K562 (cell line): ENCODE measurements around the gene ODAD2. TPM values are rescaled to one million over a fixed set of nuclear protein-coding genes. Genes with fewer than 3 reads are reported as not detected.

Experiments
- ATAC-seq: fragments of 200-7000 bp; cut with Tn5 transposase; 3 replicates; pipeline ENCODE4 v1.9.1; 2020; ENCODE audit warnings: moderate library complexity
- BruUV-seq: library from RNA; stranded (reverse); fragments of 400-500 nt; replicated peaks from 2 replicates; lab custom pipeline; 2021; lab: Mats Ljungman, UMichigan
- CTCF ChIA-PET: fragments of 300-600 bp; formaldehyde crosslinking; extraction: SDS; loops from one replicate; lab custom pipeline; 2021; ENCODE audit warnings: low intra/inter-chr PET ratio; lab: Yijun Ruan, JAX
- POLR2A ChIA-PET: fragments of 300-600, 350-650 bp; sonication (Branson Sonifier 250); formaldehyde crosslinking; extraction: SDS; loops from one replicate; lab custom pipeline; 2021; ENCODE audit warnings: antibody characterized with exemption, inconsistent platforms; lab: Yijun Ruan, JAX
- DNase-seq, 4 experiments: peaks; one replicate each; pipeline versions ENCODE4 v3.0.0 to v3.0.0-alpha.2; 2011 to 2018; ENCODE audit warnings: low spot score in 3 of 4, mixed read lengths in 3 of 4; ENCODE audit errors: extremely low read depth in 1 of 4
- FAIRE-seq: peaks from 2 replicates; lab custom pipeline; 2011; peaks lifted over from hg19 to GRCh38; lab: Jason Lieb, UNC
- H2AFZ ChIP-seq: 2 replicates; pipeline ENCODE4 v1.6.0; 2011; ENCODE audit warnings: low read depth, low read length, control low read depth, inconsistent platforms
- H3K27ac ChIP-seq: fragments of 200-600 bp; 3 replicates; pipeline ENCODE4 v1.8.0; 2011; ENCODE audit warnings: low read depth, mild to moderate bottlenecking, control low read depth, inconsistent platforms, low read length, moderate library complexity, mixed read lengths; ENCODE audit errors: extremely low read depth
- H3K27me3 ChIP-seq, 2 experiments: fragments of 300-600 bp in 1 of 2; 2 replicates in 1 of 2; 3 replicates in 1 of 2; pipeline versions ENCODE4 v1.6.0 to v1.8.0; 2011; ENCODE audit warnings: inconsistent platforms in 2 of 2, low read length in 2 of 2, mild to moderate bottlenecking in 1 of 2, mixed read lengths in 1 of 2, moderate library complexity in 1 of 2; ENCODE audit not compliant: control insufficient read depth in 2 of 2, insufficient read depth in 2 of 2
- H3K36me3 ChIP-seq: fragments of 300-600 bp; 3 replicates; pipeline ENCODE4 v1.8.0; 2011; ENCODE audit warnings: mild to moderate bottlenecking, low read length, inconsistent platforms; ENCODE audit not compliant: control insufficient read depth, insufficient read depth
- H3K4me1 ChIP-seq, 2 experiments: fragments of 200-600 bp in 1 of 2; replicated peaks in 1 of 2; 2 replicates in 1 of 2; 3 replicates in 1 of 2; pipeline versions ENCODE4 v1.5.1 to v1.8.0; 2011; ENCODE audit warnings: inconsistent platforms in 2 of 2, low read length in 2 of 2, mild to moderate bottlenecking in 1 of 2, mixed read lengths in 1 of 2, moderate library complexity in 1 of 2; ENCODE audit not compliant: control insufficient read depth in 2 of 2, insufficient read depth in 2 of 2
- H3K4me2 ChIP-seq: 2 replicates; pipeline ENCODE4 v1.6.1; 2011; ENCODE audit warnings: low read length, control low read depth, inconsistent platforms, mixed read lengths; ENCODE audit not compliant: insufficient read depth
- H3K4me3 ChIP-seq: fragments of 200-600 bp; sonication (generic), shearing (Covaris generic); 2 replicates; pipeline ENCODE4 v1.5.1; 2016; ENCODE audit warnings: control low read depth, inconsistent platforms
- H3K79me2 ChIP-seq: fragments of 200-600 bp; 3 replicates; pipeline ENCODE4 v1.8.0; 2011; ENCODE audit warnings: low read length, inconsistent platforms; ENCODE audit not compliant: control insufficient read depth, insufficient read depth
- H3K9ac ChIP-seq, 2 experiments: 2 replicates each; pipeline versions ENCODE4 v1.6.0 to v1.6.1; 2011; ENCODE audit warnings: low read depth in 2 of 2, low read length in 2 of 2, control low read depth in 1 of 2, inconsistent platforms in 1 of 2, mild to moderate bottlenecking in 1 of 2, mixed read lengths in 1 of 2; ENCODE audit not compliant: insufficient read depth in 1 of 2
- H3K9me1 ChIP-seq: one replicate; pipeline ENCODE4 v1.6.0; 2011; ENCODE audit warnings: inconsistent platforms, mild to moderate bottlenecking, low read length, moderate library complexity; ENCODE audit not compliant: control insufficient read depth, insufficient read depth
- H3K9me3 ChIP-seq: replicated peaks from 2 replicates; pipeline ENCODE4 v1.5.1; 2011; ENCODE audit warnings: low read depth, low read length, inconsistent platforms; ENCODE audit not compliant: control insufficient read depth, insufficient read depth
- H4K20me1 ChIP-seq: replicated peaks from 2 replicates; pipeline ENCODE4 v1.6.1; 2011; ENCODE audit warnings: low read length, inconsistent platforms, mixed read lengths; ENCODE audit not compliant: control insufficient read depth, insufficient read depth
- CREBBP ChIP-seq: IDR thresholded peaks from one replicate; pipeline ENCODE4 v1.6.1; 2012; ENCODE audit warnings: low read depth, mild to moderate bottlenecking, control low read depth, inconsistent platforms, low read length
- CREM ChIP-seq: IDR thresholded peaks from 2 replicates; pipeline ENCODE4 v1.6.1; 2014; ENCODE audit warnings: antibody characterized with exemption, low read depth
- ETV1 ChIP-seq: fragments of 450-650 bp; conservative IDR thresholded peaks from 2 replicates; pipeline ENCODE4 v1.6.1; 2016; ENCODE audit warnings: missing genetic modification characterization, control low read depth, low read depth, missing compliant biosample characterization
- FOXA3 ChIP-seq, 2 experiments: fragments of 450-650 bp in 1 of 2; sonication (generic) in 1 of 2; formaldehyde crosslinking; IDR thresholded peaks in 1 of 2; conservative IDR thresholded peaks in 1 of 2; 2 replicates each; pipeline versions ENCODE4 v1.4.0 to v1.8.0; 2020 to 2022; ENCODE audit warnings: mild to moderate bottlenecking in 2 of 2, missing genetic modification reagents in 1 of 2
- NFIX ChIP-seq: fragments of 250-450 bp; sonication (Bioruptor Pico); IDR thresholded peaks from 2 replicates; pipeline ENCODE4 v1.4.0; 2020; ENCODE audit warnings: low read depth, mild to moderate bottlenecking, moderate library complexity
- SREBF2 ChIP-seq: sonication (generic); formaldehyde crosslinking; IDR thresholded peaks from 2 replicates; pipeline ENCODE4 v1.4.0; 2020; ENCODE audit warnings: mild to moderate bottlenecking, missing genetic modification reagents
- ZNF589 ChIP-seq: fragments of 200-800 bp; sonication (Bioruptor generic); IDR thresholded peaks from 2 replicates; pipeline ENCODE4 v1.6.1; 2016; ENCODE audit warnings: low read depth, missing genetic modification characterization, missing compliant biosample characterization
- WGBS: fragments of 100-300 bp; shearing (Covaris generic); methylation state at CpG from one replicate; pipeline ENCODE4 v1.1.6; 2016; ENCODE audit warnings: low coverage, mixed read lengths; ENCODE audit not compliant: insufficient coverage; ENCODE audit errors: missing lambda C conversion rate; 5-methylcytosine and 5-hydroxymethylcytosine counted together
- in situ Hi-C: fragments of 300-500 bp; cut with MboI; formaldehyde crosslinking; loops from 4 replicates; pipeline ENCODE4 v1.15.0; 2018; ENCODE audit warnings: inconsistent platforms, mixed read lengths
- intact Hi-C: fragments of 100-400 bp; cut with micrococcal nuclease; formaldehyde crosslinking; loops from 2 replicates; pipeline ENCODE4 v1.14.2; 2022
- polyA plus RNA-seq, 8 experiments: library from polyadenylated mRNA; depleted of rRNA in 4 of 8; stranded (reverse) in 5 of 8; unstranded in 3 of 8; fragments of >200 nt; fragmentation: Nextera tagmentation in 2 of 8; fragmentation: Illumina TruSeq in 1 of 8; extraction: Ambion mirVana in 2 of 8; extraction: Trizol in 1 of 8; gene quantifications; 2 replicates each; pipeline versions ENCODE4 v1.2.1 to v1.2.3, GENCODE V29; 2011 to 2014; ENCODE audit warnings: inconsistent platforms in 1 of 8, missing spikeins in 1 of 8
- total RNA-seq, 7 experiments: library from RNA; depleted of rRNA in 6 of 7; stranded (reverse); fragments of >200 nt in 6 of 7; fragmentation: Illumina TruSeq in 2 of 7; extraction: Trizol in 2 of 7; gene quantifications; 2 replicates each; pipeline versions ENCODE4 v1.2.1 to v1.2.3, GENCODE V29; 2011 to 2021; ENCODE audit warnings: low replicate concordance in 1 of 7
- TF ChIP-seq, protein P1 (sequence below), 3 experiments: IDR thresholded peaks in 2 of 3; conservative IDR thresholded peaks in 1 of 3; 2 replicates each; pipeline ENCODE4 v1.5.1; 2011 to 2012; ENCODE audit warnings: low read length in 3 of 3, mild to moderate bottlenecking in 3 of 3, control low read depth in 2 of 3, improper control_type of control experiment in 1 of 3, inconsistent platforms in 1 of 3, low read depth in 1 of 3, mixed read lengths in 1 of 3, moderate library complexity in 1 of 3; ENCODE audit not compliant: insufficient read depth in 2 of 3
- TF ChIP-seq, protein P2 (sequence below): fragments of 450-650 bp; formaldehyde crosslinking; IDR thresholded peaks from 2 replicates; pipeline ENCODE4 v1.4.0; 2022; ENCODE audit warnings: missing genetic modification characterization
- TF ChIP-seq, protein P3 (sequence below): sonication (generic); formaldehyde crosslinking; IDR thresholded peaks from 2 replicates; pipeline ENCODE4 v1.8.1; 2023; ENCODE audit warnings: mild to moderate bottlenecking, missing genetic modification reagents
- TF ChIP-seq, protein P4 (sequence below): fragments of 450-650 bp; IDR thresholded peaks from 2 replicates; pipeline ENCODE4 v1.6.1; 2014; ENCODE audit warnings: low read depth, mild to moderate bottlenecking, moderate library complexity, borderline replicate concordance
- TF ChIP-seq, protein P5 (sequence below), 3 experiments: fragments of 200-800 bp in 1 of 3; sonication (Bioruptor generic) in 1 of 3; sonication (generic) in 1 of 3; formaldehyde crosslinking in 1 of 3; IDR thresholded peaks; 2 replicates each; pipeline versions ENCODE4 v1.6.1 to v1.8.0; 2016 to 2022; ENCODE audit warnings: mild to moderate bottlenecking in 2 of 3, missing compliant biosample characterization in 2 of 3, missing genetic modification characterization in 2 of 3, missing genetic modification reagents in 1 of 3

The ODAD2 gene
- total and polyA plus RNA-seq, 9 of the 15 experiments (the other 6 are each of a cell fraction or from before 2014, with no cell fraction given) = not detected

DNA sequence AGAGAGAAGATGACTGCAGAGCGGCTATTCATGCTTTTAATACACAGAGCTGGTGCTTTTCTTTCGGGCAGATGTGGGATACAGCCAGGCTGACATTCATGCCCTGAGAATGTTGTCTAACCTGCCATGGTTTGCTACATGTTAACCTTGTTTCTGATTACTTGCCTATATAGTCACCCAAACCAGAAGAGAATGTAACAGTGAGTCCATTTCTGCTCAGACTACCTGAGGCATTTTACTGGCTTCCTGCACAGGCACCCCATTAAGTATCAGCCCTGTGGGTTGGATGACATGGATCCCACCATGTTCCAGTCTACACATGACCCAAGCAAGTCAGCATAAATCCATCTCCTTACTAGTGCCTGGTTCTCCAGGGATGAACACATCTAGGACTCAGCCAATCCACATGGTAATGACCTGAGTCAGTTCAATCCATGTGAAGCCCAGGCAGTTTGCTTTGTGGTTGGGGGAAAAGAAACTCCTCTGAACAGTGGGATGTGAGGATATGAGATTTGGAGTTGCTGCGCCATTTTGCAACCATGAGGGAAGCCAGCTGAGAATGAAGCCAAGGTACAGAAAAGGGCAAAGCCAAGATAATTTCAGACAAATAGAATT lies 197.6 kb downstream of the ODAD2 start:
- Histone ChIP-seq H3K9ac (no peak overlapping the region), H3K27me3 (no peaks in the 10 kb centered on the region; a peak in 1 of 5 replicates), H4K20me1 (no peaks in the 10 kb centered on the region)
- WGBS = 2% methylated on average over 3 of the region's 3 CpGs
- intact Hi-C loops = no loop called here
- TF ChIP-seq ZNF589 (CRISPR knock-in tag) (no peak), CREBBP (no peak), NFIX (CRISPR knock-in tag) (no peak), CREM (no peak), SREBF2 (CRISPR knock-in tag) (no peak), ETV1 (tag) (no peak), FOXA3 (CRISPR knock-in tag; conservative IDR thresholded peaks at IDR 0.05 in 1 of 2, IDR thresholded peaks at IDR 0.05 in 1 of 2) (no peak)
- TF ChIP-seq, protein P1, sequence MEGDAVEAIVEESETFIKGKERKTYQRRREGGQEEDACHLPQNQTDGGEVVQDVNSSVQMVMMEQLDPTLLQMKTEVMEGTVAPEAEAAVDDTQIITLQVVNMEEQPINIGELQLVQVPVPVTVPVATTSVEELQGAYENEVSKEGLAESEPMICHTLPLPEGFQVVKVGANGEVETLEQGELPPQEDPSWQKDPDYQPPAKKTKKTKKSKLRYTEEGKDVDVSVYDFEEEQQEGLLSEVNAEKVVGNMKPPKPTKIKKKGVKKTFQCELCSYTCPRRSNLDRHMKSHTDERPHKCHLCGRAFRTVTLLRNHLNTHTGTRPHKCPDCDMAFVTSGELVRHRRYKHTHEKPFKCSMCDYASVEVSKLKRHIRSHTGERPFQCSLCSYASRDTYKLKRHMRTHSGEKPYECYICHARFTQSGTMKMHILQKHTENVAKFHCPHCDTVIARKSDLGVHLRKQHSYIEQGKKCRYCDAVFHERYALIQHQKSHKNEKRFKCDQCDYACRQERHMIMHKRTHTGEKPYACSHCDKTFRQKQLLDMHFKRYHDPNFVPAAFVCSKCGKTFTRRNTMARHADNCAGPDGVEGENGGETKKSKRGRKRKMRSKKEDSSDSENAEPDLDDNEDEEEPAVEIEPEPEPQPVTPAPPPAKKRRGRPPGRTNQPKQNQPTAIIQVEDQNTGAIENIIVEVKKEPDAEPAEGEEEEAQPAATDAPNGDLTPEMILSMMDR (IDR thresholded peaks at IDR 0.05 in 2 of 3, conservative IDR thresholded peaks at IDR 0.05 in 1 of 3; ENCODE audit: insufficient read depth in 2 of 3, low read depth in 1 of 3, low read length in 3 of 3) = no peak
- TF ChIP-seq, protein P2, sequence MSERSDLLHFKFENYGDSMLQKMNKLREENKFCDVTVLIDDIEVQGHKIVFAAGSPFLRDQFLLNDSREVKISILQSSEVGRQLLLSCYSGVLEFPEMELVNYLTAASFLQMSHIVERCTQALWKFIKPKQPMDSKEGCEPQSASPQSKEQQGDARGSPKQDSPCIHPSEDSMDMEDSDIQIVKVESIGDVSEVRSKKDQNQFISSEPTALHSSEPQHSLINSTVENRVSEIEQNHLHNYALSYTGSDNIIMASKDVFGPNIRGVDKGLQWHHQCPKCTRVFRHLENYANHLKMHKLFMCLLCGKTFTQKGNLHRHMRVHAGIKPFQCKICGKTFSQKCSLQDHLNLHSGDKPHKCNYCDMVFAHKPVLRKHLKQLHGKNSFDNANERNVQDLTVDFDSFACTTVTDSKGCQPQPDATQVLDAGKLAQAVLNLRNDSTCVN (CRISPR knock-in tag) = no peak
- TF ChIP-seq, protein P3, sequence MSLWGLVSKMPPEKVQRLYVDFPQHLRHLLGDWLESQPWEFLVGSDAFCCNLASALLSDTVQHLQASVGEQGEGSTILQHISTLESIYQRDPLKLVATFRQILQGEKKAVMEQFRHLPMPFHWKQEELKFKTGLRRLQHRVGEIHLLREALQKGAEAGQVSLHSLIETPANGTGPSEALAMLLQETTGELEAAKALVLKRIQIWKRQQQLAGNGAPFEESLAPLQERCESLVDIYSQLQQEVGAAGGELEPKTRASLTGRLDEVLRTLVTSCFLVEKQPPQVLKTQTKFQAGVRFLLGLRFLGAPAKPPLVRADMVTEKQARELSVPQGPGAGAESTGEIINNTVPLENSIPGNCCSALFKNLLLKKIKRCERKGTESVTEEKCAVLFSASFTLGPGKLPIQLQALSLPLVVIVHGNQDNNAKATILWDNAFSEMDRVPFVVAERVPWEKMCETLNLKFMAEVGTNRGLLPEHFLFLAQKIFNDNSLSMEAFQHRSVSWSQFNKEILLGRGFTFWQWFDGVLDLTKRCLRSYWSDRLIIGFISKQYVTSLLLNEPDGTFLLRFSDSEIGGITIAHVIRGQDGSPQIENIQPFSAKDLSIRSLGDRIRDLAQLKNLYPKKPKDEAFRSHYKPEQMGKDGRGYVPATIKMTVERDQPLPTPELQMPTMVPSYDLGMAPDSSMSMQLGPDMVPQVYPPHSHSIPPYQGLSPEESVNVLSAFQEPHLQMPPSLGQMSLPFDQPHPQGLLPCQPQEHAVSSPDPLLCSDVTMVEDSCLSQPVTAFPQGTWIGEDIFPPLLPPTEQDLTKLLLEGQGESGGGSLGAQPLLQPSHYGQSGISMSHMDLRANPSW = no peak
- TF ChIP-seq, protein P4, sequence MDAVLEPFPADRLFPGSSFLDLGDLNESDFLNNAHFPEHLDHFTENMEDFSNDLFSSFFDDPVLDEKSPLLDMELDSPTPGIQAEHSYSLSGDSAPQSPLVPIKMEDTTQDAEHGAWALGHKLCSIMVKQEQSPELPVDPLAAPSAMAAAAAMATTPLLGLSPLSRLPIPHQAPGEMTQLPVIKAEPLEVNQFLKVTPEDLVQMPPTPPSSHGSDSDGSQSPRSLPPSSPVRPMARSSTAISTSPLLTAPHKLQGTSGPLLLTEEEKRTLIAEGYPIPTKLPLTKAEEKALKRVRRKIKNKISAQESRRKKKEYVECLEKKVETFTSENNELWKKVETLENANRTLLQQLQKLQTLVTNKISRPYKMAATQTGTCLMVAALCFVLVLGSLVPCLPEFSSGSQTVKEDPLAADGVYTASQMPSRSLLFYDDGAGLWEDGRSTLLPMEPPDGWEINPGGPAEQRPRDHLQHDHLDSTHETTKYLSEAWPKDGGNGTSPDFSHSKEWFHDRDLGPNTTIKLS = no peak
- TF ChIP-seq, protein P5, sequence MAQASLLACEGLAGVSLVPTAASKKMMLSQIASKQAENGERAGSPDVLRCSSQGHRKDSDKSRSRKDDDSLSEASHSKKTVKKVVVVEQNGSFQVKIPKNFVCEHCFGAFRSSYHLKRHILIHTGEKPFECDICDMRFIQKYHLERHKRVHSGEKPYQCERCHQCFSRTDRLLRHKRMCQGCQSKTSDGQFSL (CRISPR knock-in tag; IDR thresholded peaks at IDR 0.05) = no peak
- TF ChIP-seq, protein P5 (tag; IDR thresholded peaks at IDR 0.05) = no peak
- TF ChIP-seq, all 486 proteins: peak for 0
- H3K4me2 ChIP-seq = no peak overlapping the region
- H3K36me3 ChIP-seq = no peaks in the 10 kb centered on the region
- FAIRE-seq (no peak), ATAC-seq (no peak), DNase-seq (no peak)
- H2AFZ ChIP-seq = no peak overlapping the region
- no peak overlapping the region for H3K27ac ChIP-seq
- POLR2A ChIA-PET = no interaction called here
- H3K9me3 ChIP-seq = no peaks in the 10 kb centered on the region
- CTCF ChIA-PET = no interaction called here
- no TSS peak for BruUV-seq
- H3K79me2 ChIP-seq = no peaks in the 10 kb centered on the region
- H3K9me1 ChIP-seq = no peaks in the 10 kb centered on the region
- in situ Hi-C loops = no loop called here
- no peaks in the 10 kb centered on the region for H3K4me1 ChIP-seq
- H3K4me3 ChIP-seq = no peak overlapping the region
